K562 (cell line): Measurements from ENCODE around the gene ACACB. TPM values are rescaled to one million over a fixed set of nuclear protein-coding genes. Genes with fewer than 3 reads are reported as not detected.

ENCODE experiments used
- CBX1 ChIP-seq: sonication (generic); IDR thresholded peaks from 2 replicates; pipeline ENCODE4 v1.6.1; 2016; ENCODE audit warnings: antibody characterized with exemption, low read depth, mild to moderate bottlenecking
- GTF2B ChIP-seq: IDR thresholded peaks from 2 replicates; pipeline ENCODE4 v1.6.1; 2011; ENCODE audit not compliant: insufficient read length; ENCODE audit errors: extremely low read depth
- HOMEZ ChIP-seq: fragments of 250-450 bp; sonication (Bioruptor Pico); IDR thresholded peaks from 2 replicates; pipeline ENCODE4 v1.4.0; 2020; ENCODE audit warnings: mild to moderate bottlenecking, moderate library complexity
- NFATC3 ChIP-seq: fragments of 450-650 bp; IDR thresholded peaks from 2 replicates; pipeline ENCODE4 v1.6.1; 2017; ENCODE audit warnings: mild to moderate bottlenecking
- RUNX1 ChIP-seq: sonication (generic); IDR thresholded peaks from 2 replicates; pipeline ENCODE4 v1.6.1; 2016; ENCODE audit warnings: antibody characterized with exemption, low read depth
- TARDBP ChIP-seq: fragments of 450-650 bp; IDR thresholded peaks from 2 replicates; pipeline ENCODE4 v1.6.1; 2016
- ZBTB12 ChIP-seq: fragments of 250-450 bp; sonication (Bioruptor Pico); IDR thresholded peaks from 2 replicates; pipeline ENCODE4 v1.4.0; 2020
- ZNF12 ChIP-seq: sonication (generic); formaldehyde crosslinking; IDR thresholded peaks from 2 replicates; pipeline ENCODE4 v1.4.0; 2020; ENCODE audit warnings: mild to moderate bottlenecking, missing genetic modification reagents
- ZNF224 ChIP-seq: sonication (generic); formaldehyde crosslinking; IDR thresholded peaks from 2 replicates; pipeline ENCODE4 v1.8.0; 2022; ENCODE audit warnings: mild to moderate bottlenecking, missing genetic modification reagents
- polyA plus RNA-seq, 8 experiments: library from polyadenylated mRNA; depleted of rRNA in 4 of 8; stranded (reverse) in 5 of 8; unstranded in 3 of 8; fragments of >200 nt; fragmentation: Nextera tagmentation in 2 of 8; fragmentation: Illumina TruSeq in 1 of 8; extraction: Ambion mirVana in 2 of 8; extraction: Trizol in 1 of 8; gene quantifications; 2 replicates each; pipeline versions ENCODE4 v1.2.1 to v1.2.3, GENCODE V29; 2011 to 2014; ENCODE audit warnings: inconsistent platforms in 1 of 8, missing spikeins in 1 of 8
- total RNA-seq, 7 experiments: library from RNA; depleted of rRNA in 6 of 7; stranded (reverse); fragments of >200 nt in 6 of 7; fragmentation: Illumina TruSeq in 2 of 7; extraction: Trizol in 2 of 7; gene quantifications; 2 replicates each; pipeline versions ENCODE4 v1.2.1 to v1.2.3, GENCODE V29; 2011 to 2021; ENCODE audit warnings: low replicate concordance in 1 of 7

The ACACB gene
- total and polyA plus RNA-seq, 9 of the 15 experiments (the other 6 are each of a cell fraction or from before 2014, with no cell fraction given) = 0.10 to 2.5 (median 0.83) TPM

- TF ChIP-seq ZNF224 (CRISPR knock-in tag) (no peak), HOMEZ (no peak), NFATC3 (no peak), GTF2B (no peak), CBX1 (no peak), ZBTB12 (no peak), TARDBP (no peak), RUNX1 (no peak), ZNF12 (CRISPR knock-in tag) (no peak)
These were observed 35.1 kb downstream of the ACACB start (continued) for GRCh38 chr12:109151457-109151856.
